ENCODE measurements around the gene ARHGAP27.

The ARHGAP27 gene

DNA sequence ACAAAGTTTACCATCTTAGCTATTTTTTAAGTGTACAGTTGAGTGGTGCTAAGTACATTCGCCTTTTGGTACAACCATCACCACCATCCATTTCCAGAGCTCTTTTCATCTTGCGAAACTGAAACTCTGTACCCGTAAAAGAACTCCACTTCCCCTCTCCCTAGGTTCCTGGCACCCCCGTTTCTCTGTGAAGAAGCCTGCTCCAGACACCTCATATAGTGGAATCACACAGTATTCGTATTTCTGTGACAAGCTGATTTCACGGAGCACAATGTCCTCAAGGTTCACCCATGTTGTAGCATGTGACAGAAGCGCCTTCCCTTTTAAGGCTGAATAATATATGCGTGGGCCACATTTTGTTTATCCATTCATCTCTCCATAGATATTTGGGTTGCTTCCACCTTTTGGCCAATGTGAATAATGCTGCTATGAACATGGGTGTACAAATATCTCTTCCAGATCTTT lies 61.7 kb downstream of the ARHGAP27 start:
- FAIRE-seq (no peak), DNase-seq (ENCODE audit: insufficient read length, low spot score) (no peak)
- no peak for TF ChIP-seq POLR2AphosphoS5 (IDR thresholded peaks at IDR 0.05; ENCODE audit: low read depth, low read length)
- peak; percentile 70 for TF ChIP-seq SPI1 (IDR thresholded peaks at IDR 0.05; ENCODE audit: low read depth, low read length)

GRCh38 chr17:45369421-45369820 lies 63.2 kb downstream of the ARHGAP27 start:
- no peak for FAIRE-seq
- TF ChIP-seq PAX5 (IDR thresholded peaks at IDR 0.05; ENCODE audit: insufficient read depth, low read length, severe bottlenecking): no peak
- TF ChIP-seq POLR2AphosphoS5 (IDR thresholded peaks at IDR 0.05; ENCODE audit: low read depth, low read length): no peak
- no peak for TF ChIP-seq POLR2A (IDR thresholded peaks at IDR 0.05; ENCODE audit: low read depth, low read length)
- TF ChIP-seq POU2F2 (IDR thresholded peaks at IDR 0.05; ENCODE audit: low read depth, low read length): no peak
- no peak for TF ChIP-seq TAF1 (IDR thresholded peaks at IDR 0.05; ENCODE audit: low read depth, low read length)
- no peak for TF ChIP-seq SPI1 (IDR thresholded peaks at IDR 0.05; ENCODE audit: low read depth, low read length)

GRCh38 chr17:45368651-45369050 lies 64.0 kb downstream of the ARHGAP27 start:
- FAIRE-seq: no peak
- DNase-seq (ENCODE audit: insufficient read length, low spot score): no peak
- TF ChIP-seq POLR2AphosphoS5 (IDR thresholded peaks at IDR 0.05; ENCODE audit: low read depth, low read length): no peak
- TF ChIP-seq SPI1 (IDR thresholded peaks at IDR 0.05; ENCODE audit: low read depth, low read length): no peak
- TF ChIP-seq TAF1 (IDR thresholded peaks at IDR 0.05; ENCODE audit: low read depth, low read length): no peak
- no peak for TF ChIP-seq POU2F2 (IDR thresholded peaks at IDR 0.05; ENCODE audit: low read depth, low read length)
- no peak for TF ChIP-seq PAX5 (IDR thresholded peaks at IDR 0.05; ENCODE audit: insufficient read depth, low read length, severe bottlenecking)
- no peak for TF ChIP-seq POLR2A (IDR thresholded peaks at IDR 0.05; ENCODE audit: low read depth, low read length)

More at GRCh38 chr17:45369421-45369820, 63.2 kb downstream of the ARHGAP27 start:
- DNase-seq (ENCODE audit: insufficient read length, low spot score): no peak

GRCh38 chr17:45367216-45367615 lies 65.5 kb downstream of the ARHGAP27 start:
- no peak for TF ChIP-seq POLR2AphosphoS5 (IDR thresholded peaks at IDR 0.05; ENCODE audit: low read depth, low read length)
- TF ChIP-seq POLR2A (IDR thresholded peaks at IDR 0.05; ENCODE audit: low read depth, low read length): no peak
- no peak for TF ChIP-seq SPI1 (IDR thresholded peaks at IDR 0.05; ENCODE audit: low read depth, low read length)
- no peak for TF ChIP-seq POU2F2 (IDR thresholded peaks at IDR 0.05; ENCODE audit: low read depth, low read length)
- TF ChIP-seq TAF1 (IDR thresholded peaks at IDR 0.05; ENCODE audit: low read depth, low read length): no peak
- TF ChIP-seq PAX5 (IDR thresholded peaks at IDR 0.05; ENCODE audit: insufficient read depth, low read length, severe bottlenecking): no peak
- FAIRE-seq: no peak
- DNase-seq (ENCODE audit: insufficient read length, low spot score): no peak

DNA sequence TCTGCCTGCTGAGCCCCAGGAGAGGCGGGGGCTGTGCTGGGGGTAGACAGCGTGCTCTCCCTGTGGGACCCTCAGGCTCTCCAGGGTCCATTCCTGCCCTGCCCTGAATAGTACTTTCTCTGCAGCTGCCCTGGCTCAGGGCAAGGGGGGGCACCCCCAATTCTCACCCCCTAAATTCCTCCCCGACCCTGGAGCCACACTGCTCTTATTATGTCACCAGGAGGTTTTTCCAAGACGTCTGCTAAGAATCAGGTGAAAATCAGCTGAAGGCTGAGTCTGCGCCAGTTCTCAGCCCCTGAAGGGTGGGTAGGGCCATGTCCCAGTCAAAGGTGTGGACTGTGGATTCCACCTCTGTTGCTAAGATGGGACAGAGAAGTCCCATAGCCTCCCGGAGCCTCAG lies 66.0 kb downstream of the ARHGAP27 start:
- DNase-seq (ENCODE audit: insufficient read length, low spot score): no peak
- TF ChIP-seq POLR2A (IDR thresholded peaks at IDR 0.05; ENCODE audit: low read depth, low read length) (no peak), PAX5 (IDR thresholded peaks at IDR 0.05; ENCODE audit: insufficient read depth, low read length, severe bottlenecking) (no peak), SPI1 (IDR thresholded peaks at IDR 0.05; ENCODE audit: low read depth, low read length) (no peak), TAF1 (IDR thresholded peaks at IDR 0.05; ENCODE audit: low read depth, low read length) (no peak), POU2F2 (IDR thresholded peaks at IDR 0.05; ENCODE audit: low read depth, low read length) (no peak), POLR2AphosphoS5 (IDR thresholded peaks at IDR 0.05; ENCODE audit: low read depth, low read length) (no peak)
- no peak for FAIRE-seq

- no peak for DNase-seq (ENCODE audit: insufficient read length, low spot score)
- FAIRE-seq: no peak
- TF ChIP-seq PAX5 (IDR thresholded peaks at IDR 0.05; ENCODE audit: insufficient read depth, low read length, severe bottlenecking) (no peak), TAF1 (IDR thresholded peaks at IDR 0.05; ENCODE audit: low read depth, low read length) (no peak), POLR2AphosphoS5 (IDR thresholded peaks at IDR 0.05; ENCODE audit: low read depth, low read length) (no peak), SPI1 (IDR thresholded peaks at IDR 0.05; ENCODE audit: low read depth, low read length) (no peak), POLR2A (IDR thresholded peaks at IDR 0.05; ENCODE audit: low read depth, low read length) (no peak), POU2F2 (IDR thresholded peaks at IDR 0.05; ENCODE audit: low read depth, low read length) (no peak)
These were observed 66.6 kb downstream of the ARHGAP27 start for GRCh38 chr17:45366049-45366448.

DNA sequence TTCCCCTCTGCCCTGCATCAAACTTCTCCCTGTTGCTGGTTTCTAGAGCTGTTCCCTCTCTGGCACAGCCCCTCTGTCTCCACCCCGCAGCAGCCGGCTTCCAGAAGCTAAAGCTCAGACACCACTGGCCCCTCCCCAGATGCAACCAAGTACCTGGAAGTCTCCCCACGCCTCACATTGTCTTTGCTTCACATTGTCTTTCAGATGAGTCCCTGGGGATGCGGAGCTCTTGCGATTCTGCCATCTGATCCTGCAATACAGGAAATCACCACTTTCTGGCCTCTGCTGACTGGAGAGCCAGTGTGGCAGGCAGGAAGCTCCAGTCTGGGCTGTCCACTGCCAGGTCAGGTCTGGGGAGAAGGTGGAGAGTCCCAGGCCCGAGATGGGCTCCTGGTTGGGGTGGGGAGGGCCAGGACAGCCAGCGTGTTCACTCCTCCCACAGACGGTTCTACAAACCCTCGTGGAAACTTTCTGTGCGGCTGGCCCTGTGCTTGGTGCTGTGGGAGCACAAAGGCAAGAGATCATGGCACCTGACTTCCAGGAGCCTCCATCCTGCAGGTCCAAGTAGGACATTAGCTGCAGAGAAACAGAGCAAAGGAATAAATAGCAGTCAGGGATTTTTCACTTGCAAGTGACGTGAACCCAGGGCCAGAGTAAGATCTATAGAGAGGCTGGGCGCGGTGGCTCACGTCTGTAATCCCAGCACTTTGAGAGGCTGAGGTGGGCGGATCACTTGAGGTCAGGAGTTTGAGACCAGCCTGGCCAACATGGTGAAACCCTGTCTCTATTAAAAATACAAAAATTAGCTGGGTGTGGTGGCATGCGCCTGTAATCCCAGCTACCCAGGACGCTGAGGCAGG lies 67.9 kb downstream of the ARHGAP27 start:
- TF ChIP-seq SPI1 (IDR thresholded peaks at IDR 0.05; ENCODE audit: low read depth, low read length): no peak
- TF ChIP-seq POU2F2 (IDR thresholded peaks at IDR 0.05; ENCODE audit: low read depth, low read length): no peak
- no peak for TF ChIP-seq TAF1 (IDR thresholded peaks at IDR 0.05; ENCODE audit: low read depth, low read length)
- no peak for TF ChIP-seq POLR2A (IDR thresholded peaks at IDR 0.05; ENCODE audit: low read depth, low read length)
- TF ChIP-seq POLR2AphosphoS5 (IDR thresholded peaks at IDR 0.05; ENCODE audit: low read depth, low read length): no peak
- TF ChIP-seq PAX5 (IDR thresholded peaks at IDR 0.05; ENCODE audit: insufficient read depth, low read length, severe bottlenecking): no peak
- DNase-seq (ENCODE audit: insufficient read length, low spot score): no peak
- FAIRE-seq: no peak

GRCh38 chr17:45363498-45363897 lies 69.2 kb downstream of the ARHGAP27 start:
- DNase-seq (ENCODE audit: insufficient read length, low spot score) (no peak), FAIRE-seq (no peak)
- TF ChIP-seq POLR2A (IDR thresholded peaks at IDR 0.05; ENCODE audit: low read depth, low read length) (no peak), TAF1 (IDR thresholded peaks at IDR 0.05; ENCODE audit: low read depth, low read length) (no peak), POLR2AphosphoS5 (IDR thresholded peaks at IDR 0.05; ENCODE audit: low read depth, low read length) (no peak), PAX5 (IDR thresholded peaks at IDR 0.05; ENCODE audit: insufficient read depth, low read length, severe bottlenecking) (no peak), POU2F2 (IDR thresholded peaks at IDR 0.05; ENCODE audit: low read depth, low read length) (no peak), SPI1 (IDR thresholded peaks at IDR 0.05; ENCODE audit: low read depth, low read length) (no peak)

DNA sequence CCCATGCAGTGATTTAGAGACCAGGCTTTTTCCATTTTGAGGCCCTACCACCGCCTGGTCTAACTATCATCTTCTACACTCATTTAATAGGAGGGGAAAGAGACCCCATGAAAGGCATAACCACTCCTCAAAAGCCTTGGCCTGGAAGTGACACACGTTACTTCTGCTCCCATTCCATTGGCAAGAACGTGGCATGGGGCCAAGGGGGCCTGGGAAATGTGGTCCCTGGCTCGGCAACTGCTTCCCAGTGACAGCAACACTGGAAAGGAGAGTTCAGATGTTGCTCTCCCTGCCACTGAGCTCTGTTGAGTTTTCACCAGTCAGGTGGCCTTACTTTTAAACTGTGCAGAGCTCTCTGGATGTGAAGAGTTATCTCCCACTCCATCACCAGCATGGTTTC lies 70.7 kb downstream of the ARHGAP27 start:
- DNase-seq (ENCODE audit: insufficient read length, low spot score) (no peak), FAIRE-seq (no peak)
- no peak for TF ChIP-seq PAX5 (IDR thresholded peaks at IDR 0.05; ENCODE audit: insufficient read depth, low read length, severe bottlenecking)
- no peak for TF ChIP-seq POLR2AphosphoS5 (IDR thresholded peaks at IDR 0.05; ENCODE audit: low read depth, low read length)
- TF ChIP-seq TAF1 (IDR thresholded peaks at IDR 0.05; ENCODE audit: low read depth, low read length): no peak
- TF ChIP-seq POU2F2 (IDR thresholded peaks at IDR 0.05; ENCODE audit: low read depth, low read length): no peak
- TF ChIP-seq POLR2A (IDR thresholded peaks at IDR 0.05; ENCODE audit: low read depth, low read length): no peak
- TF ChIP-seq SPI1 (IDR thresholded peaks at IDR 0.05; ENCODE audit: low read depth, low read length): no peak

Measured in GM12891 (cell line).